Left lung (tissue), 10 donors: ENCODE results near the gene EVL. TPM values are rescaled to one million over a fixed set of nuclear protein-coding genes. Genes with fewer than 3 reads are reported as not detected.

Experiments
- ATAC-seq: fragments of 200-7000 bp; cut with Tn5 transposase; one replicate; pipeline ENCODE4 v1.9.1; 2020; ENCODE audit warnings: moderate library complexity
- DNase-seq, 4 donors: peaks; one replicate each; pipeline ENCODE4 v3.0.0-alpha.2; 2013 to 2020
- H3K27ac ChIP-seq, 2 donors: fragments of 200-600 bp; sonication (generic) in 1 of 2; one replicate each; pipeline versions ENCODE4 v1.5.0 to v1.8.0; 2020 to 2021
- H3K27me3 ChIP-seq, 2 donors: fragments of 200-600 bp; sonication (generic) in 1 of 2; one replicate each; pipeline versions ENCODE4 v1.5.0 to v1.8.0; 2020 to 2021
- H3K36me3 ChIP-seq, 2 donors: fragments of 200-600 bp; sonication (generic) in 1 of 2; one replicate each; pipeline versions ENCODE4 v1.5.0 to v1.8.0; 2020 to 2021
- H3K4me1 ChIP-seq, 2 donors: fragments of 200-600 bp; one replicate each; pipeline ENCODE4 v1.8.0; 2021
- H3K4me3 ChIP-seq, 2 donors: fragments of 200-600 bp; sonication (generic) in 1 of 2; one replicate each; pipeline versions ENCODE4 v1.5.0 to v1.8.0; 2020 to 2021; ENCODE audit warnings: mild to moderate bottlenecking in 1 of 2
- H3K9me3 ChIP-seq, 2 donors: fragments of 200-600 bp; sonication (generic) in 1 of 2; one replicate each; pipeline versions ENCODE4 v1.5.0 to v1.8.0; 2020 to 2021
- CTCF ChIP-seq, 2 donors: fragments of 200-600 bp; sonication (generic) in 1 of 2; IDR thresholded peaks; one replicate each; pipeline versions ENCODE4 v1.5.0 to v1.8.0; 2021; ENCODE audit warnings: antibody characterized with exemption in 2 of 2
- intact Hi-C, 2 donors: fragments of 100-400 bp; cut with DNase I; formaldehyde crosslinking; loops; one replicate each; pipeline versions ENCODE4 v1.11.2 to v1.14.2; 2022
- microRNA-seq, 2 donors: library from miRNA; unstranded; fragments of <30 nt; microRNA quantifications; one replicate each; pipeline ENCODE4, GENCODE V29; 2019
- polyA plus RNA-seq, 6 donors: library from polyadenylated mRNA; unstranded; fragments of 120-200 nt; gene quantifications; one replicate each; pipeline ENCODE4 v1.2.1, GENCODE V29; 2013; ENCODE audit not compliant: insufficient read length in 6 of 6
- total RNA-seq, 2 donors: library from RNA; stranded (reverse); fragmentation: NEBNext Ultra II Directional; extraction: Animal tissue kit (Norgen Biotek cat#: 25700); gene quantifications; one replicate each; pipeline ENCODE4 v1.2.1, GENCODE V29; 2021
- donor health status: DM: no; HTN: yes; CAD: no.
- donor health status: DM: no; HTN: no; CAD: no.

Gene EVL
- total and polyA plus RNA-seq, 8 donors: 60.2 to 264 (median 197) TPM

GRCh38 chr14:100190126-100190525, 124.9 kb downstream of the EVL start:
- intact Hi-C loops: no loop called here
- Histone ChIP-seq H3K4me1 (peaks cover 6 to 20% of the 10 kb centered on the region in 2 donors), H3K36me3 (no peaks in the 10 kb centered on the region), H3K27me3 (no peaks in the 10 kb centered on the region), H3K27ac (no peak overlapping the region), H3K4me3 (no peak overlapping the region), H3K9me3 (no peaks in the 10 kb centered on the region)
- no peak for TF ChIP-seq CTCF (IDR thresholded peaks at IDR 0.05)
- ATAC-seq: no peak
- no peak for DNase-seq

- H3K4me1 ChIP-seq: peaks cover 6 to 20% of the 10 kb centered on the region in 2 donors
- H3K4me3 ChIP-seq: peak overlapping the region in 1 of 2 donors; percentile 45
Observed at GRCh38 chr14:100191584-100192249, 126.5 kb downstream of the EVL start.

GRCh38 chr14:100192250-100192671, 127.0 kb downstream of the EVL start:
- no peaks in the 10 kb centered on the region for H3K9me3 ChIP-seq
- no peaks in the 10 kb centered on the region for H3K36me3 ChIP-seq
- intact Hi-C loops: no loop called here
- no peak for ATAC-seq
- H3K27me3 ChIP-seq: no peaks in the 10 kb centered on the region
- H3K27ac ChIP-seq: peak overlapping the region; percentile 85 to 90
- no peak for TF ChIP-seq CTCF (IDR thresholded peaks at IDR 0.05)
- DNase-seq: no peak
- H3K4me3 ChIP-seq: peak overlapping the region; percentile 16 to 45
- peaks cover 6 to 20% of the 10 kb centered on the region in 2 donors for H3K4me1 ChIP-seq

More at GRCh38 chr14:100191584-100192249, 126.5 kb downstream of the EVL start:
- intact Hi-C loops: no loop called here
- DNase-seq: peak in 1 of 4 donors; percentile 18
- no peak for ATAC-seq
- peak overlapping the region; percentile 85 to 90 for H3K27ac ChIP-seq
- TF ChIP-seq CTCF (IDR thresholded peaks at IDR 0.05): no peak
- no peaks in the 10 kb centered on the region for H3K27me3 ChIP-seq
- H3K9me3 ChIP-seq: no peaks in the 10 kb centered on the region
- no peaks in the 10 kb centered on the region for H3K36me3 ChIP-seq

- intact Hi-C loops: no loop called here
- no peaks in the 10 kb centered on the region for H3K9me3 ChIP-seq
- no peaks in the 10 kb centered on the region for H3K36me3 ChIP-seq
- H3K4me1 ChIP-seq: peaks cover 6 to 20% of the 10 kb centered on the region in 2 donors
- DNase-seq: peak; percentile 96 to 100 (median 99)
- TF ChIP-seq CTCF (IDR thresholded peaks at IDR 0.05): peak; percentile 62 to 99
- H3K4me3 ChIP-seq: peak overlapping the region; percentile 23 to 45
- H3K27ac ChIP-seq: peak overlapping the region; percentile 85 to 90
- peak; percentile 99 for ATAC-seq
- H3K27me3 ChIP-seq: no peaks in the 10 kb centered on the region
Observed at GRCh38 chr14:100192672-100193416, 127.6 kb downstream of the EVL start.

Small RNA genes lying within 50 kb of the gene (microRNA-seq; reads per million reads assigned to microRNA genes)
- gene MIR151B: 30.6 to 94.8 reads per million in 2 donors
- gene MIR342: 1,606 to 2,864 reads per million in 2 donors

Other genes with a start within 250 kb of the EVL start
- 1 to 10 TPM; 2.0 to 7.6 TPM for gene DEGS2, start 94.2 kb downstream of the EVL start, total RNA-seq
- gene DEGS2, start 94.2 kb downstream of the EVL start, polyA plus RNA-seq: 1 to 10 TPM; 3.3 to 8.3 (median 5.6) TPM
- gene YY1, start 173.7 kb downstream of the EVL start, total RNA-seq: 10 to 100 TPM; 57.4 to 59.0 TPM
- 100 to 1,000 TPM; 111 to 129 (median 123) TPM for gene YY1, start 173.7 kb downstream of the EVL start, polyA plus RNA-seq
- 10 to 100 TPM; 56.0 to 80.1 TPM for gene SLC25A29, start 241.0 kb downstream of the EVL start, total RNA-seq
- 100 to 1,000 TPM in 1 of 6 donors, 10 to 100 TPM in 5; 69.8 to 105 (median 85.3) TPM for gene SLC25A29, start 241.0 kb downstream of the EVL start, polyA plus RNA-seq